SKM-1 (cell line): ENCODE measurements around the gene LRTM1.

Experiments
- DNase-seq: peaks from one replicate; lab custom pipeline; 2025; ENCODE audit not compliant: unreplicated experiment; lab: John Stamatoyannopoulos, UW

Gene LRTM1

DNA sequence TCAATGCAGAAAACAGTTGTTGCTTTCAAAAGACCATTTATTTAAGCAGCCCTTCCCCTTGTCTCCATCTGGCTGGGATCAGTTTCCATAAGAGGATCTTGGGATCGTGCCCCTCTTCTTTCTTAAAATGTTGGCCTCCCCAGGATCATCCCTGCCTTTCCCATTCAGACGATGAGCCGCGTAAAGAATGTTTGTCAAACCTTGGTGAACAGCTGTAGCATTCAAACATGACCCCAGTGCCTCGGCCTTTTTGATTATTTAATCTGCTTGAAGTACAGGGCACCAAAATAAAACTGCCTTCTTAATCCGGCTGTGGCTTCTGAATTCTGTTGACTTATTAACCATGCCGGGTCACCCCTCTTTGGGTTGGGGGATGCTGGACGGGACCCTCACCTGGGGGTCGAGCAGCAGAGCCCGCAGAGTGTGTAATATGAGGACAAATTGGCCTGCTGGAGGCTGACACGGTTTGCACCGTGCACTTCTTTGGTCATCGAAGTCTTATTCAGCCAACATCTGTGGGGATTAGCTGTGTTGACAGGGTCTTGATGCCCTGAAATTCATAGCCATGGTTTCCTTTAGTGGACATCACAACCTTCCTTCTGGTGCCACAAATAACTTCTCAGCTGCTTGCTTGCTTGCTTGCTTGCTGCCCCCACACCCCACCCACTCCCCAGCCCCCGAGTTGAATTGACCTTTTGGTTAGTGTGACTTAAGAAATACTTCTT, at the start of gene LRTM1:
TSS of gene LRTM1 (minus strand) at position 14 of the 725 bp plus-strand sequence. CDS start 148 bp downstream, outside the sequence.
- no peak for DNase-seq

DNA sequence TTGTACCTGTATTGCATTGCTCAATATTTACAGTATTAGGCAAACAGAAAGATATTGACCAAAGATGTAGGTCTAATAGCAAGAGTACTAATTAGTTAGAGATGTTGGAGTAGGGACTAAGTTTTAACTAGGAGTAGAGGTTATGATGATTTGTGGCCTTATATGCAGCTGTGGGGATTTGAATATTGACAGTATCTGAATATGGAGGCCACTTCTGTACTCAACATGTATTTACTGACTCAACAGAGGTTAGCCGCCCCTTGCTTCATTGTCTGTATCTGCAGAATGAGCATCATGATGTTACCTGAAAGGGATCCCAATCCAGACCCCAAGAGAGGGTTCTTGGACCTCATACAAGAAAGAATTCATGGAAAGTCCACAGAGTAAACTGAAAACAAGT, 49.6 kb upstream of the LRTM1 start:
- no peak for DNase-seq

DNA sequence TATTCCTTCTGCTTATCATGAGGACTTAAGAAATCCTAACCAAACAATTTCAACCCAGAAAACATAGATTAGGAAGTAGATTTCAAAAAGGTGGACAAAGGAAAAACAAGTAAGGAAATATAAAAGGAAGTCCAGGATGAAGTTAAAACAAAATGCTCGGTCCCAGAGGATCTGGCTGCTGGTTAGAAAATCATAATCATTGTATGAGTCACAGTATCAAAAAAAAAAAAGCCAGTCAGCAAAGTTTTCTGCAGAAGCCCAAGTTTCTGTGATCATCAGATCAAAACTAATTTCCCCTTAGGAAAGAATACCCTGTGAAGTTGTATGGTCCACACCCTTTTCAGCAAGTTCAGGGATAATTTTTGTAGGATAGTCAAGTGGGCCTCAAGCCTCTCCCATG, 43.0 kb upstream of the LRTM1 start:
- DNase-seq = no peak

DNA sequence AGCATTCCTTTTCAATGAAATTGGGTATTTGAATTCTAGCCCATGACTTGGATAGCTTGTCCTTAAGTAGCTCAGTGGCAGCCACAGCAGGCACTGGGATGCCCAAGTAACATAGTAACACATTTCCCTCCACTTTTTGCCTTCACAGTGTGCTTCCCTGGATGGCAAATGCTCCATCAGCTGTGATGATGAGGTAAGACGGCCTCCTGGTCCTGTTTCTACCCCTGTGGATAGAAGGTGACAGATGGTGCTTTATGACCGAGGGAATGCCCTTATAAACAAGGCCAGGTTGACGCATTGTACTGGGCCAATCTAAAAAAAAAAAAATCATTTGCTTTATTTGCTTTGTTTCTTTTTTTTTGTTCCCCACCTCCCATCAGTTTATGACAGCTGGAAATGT, 41.8 kb upstream of the LRTM1 start:
- no peak for DNase-seq

DNA sequence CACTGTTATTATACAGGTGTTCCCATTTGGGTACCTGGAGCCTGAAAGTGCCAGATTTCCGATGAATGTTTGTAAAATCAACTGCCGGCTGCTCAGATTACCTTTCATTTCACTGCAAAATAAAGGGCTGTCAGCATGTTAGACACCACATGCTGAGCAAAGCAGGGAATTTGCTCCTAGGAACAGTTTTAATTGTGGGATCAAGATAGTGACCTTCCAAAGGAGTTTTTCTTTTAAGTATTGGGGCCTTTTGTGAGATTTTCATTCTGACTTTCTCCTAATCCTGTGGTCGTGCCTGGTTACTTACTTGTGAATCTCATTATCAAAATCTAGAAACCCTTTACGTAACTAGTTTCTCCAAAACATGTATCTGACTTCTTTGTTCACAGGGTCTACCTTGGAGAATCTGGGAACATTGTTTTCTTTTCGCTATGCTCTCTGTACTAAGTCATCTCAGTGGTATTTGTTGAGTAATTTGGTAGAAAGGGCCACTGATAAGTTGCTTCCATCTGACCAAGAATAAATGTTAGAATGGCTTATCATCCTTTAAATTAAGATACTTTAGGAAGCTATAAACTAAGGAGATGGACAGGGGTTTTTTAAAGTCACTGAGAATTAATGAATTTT, 40.8 kb upstream of the LRTM1 start:
- DNase-seq = no peak

DNA sequence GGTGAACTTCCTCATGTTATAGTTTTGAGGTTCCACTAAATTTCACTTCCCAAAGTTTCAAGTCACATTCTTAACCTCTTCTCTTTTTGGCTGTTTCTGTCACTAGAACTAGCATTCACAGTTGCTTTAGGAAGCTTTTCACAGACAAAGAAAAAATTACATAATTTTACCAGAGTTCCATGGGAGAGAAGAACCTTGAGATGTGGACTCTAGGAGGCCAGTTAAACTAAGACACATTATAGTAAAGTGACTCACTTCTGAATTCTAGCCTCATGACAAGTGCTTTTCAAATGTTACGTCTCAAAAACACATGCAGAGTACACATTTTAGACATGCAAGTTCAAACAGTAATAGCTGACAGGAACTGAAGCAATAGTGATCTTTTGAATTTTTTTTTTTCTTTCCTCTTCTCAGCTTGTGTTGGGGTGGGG, 39.9 kb upstream of the LRTM1 start:
- DNase-seq = peak; percentile 93

DNA sequence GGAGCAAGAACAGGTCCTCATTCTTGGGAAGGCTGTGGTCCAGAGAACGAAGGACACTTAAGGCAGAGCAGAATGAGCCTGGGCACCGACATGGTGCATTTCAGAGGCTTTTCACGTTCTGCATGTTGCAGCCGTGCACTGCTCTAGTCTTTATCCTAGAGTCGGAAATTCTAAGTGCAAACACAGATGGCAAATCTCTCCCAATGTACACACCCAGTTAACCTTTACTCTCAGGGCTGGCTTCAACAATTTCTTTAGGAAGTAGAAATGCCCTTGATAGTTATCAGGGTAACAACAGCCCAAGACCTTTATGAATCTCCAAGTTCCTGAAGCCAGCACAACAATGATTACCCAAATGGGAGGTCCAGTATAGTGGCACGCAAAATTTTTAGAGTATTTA, 39.1 kb upstream of the LRTM1 start:
- no peak for DNase-seq

DNA sequence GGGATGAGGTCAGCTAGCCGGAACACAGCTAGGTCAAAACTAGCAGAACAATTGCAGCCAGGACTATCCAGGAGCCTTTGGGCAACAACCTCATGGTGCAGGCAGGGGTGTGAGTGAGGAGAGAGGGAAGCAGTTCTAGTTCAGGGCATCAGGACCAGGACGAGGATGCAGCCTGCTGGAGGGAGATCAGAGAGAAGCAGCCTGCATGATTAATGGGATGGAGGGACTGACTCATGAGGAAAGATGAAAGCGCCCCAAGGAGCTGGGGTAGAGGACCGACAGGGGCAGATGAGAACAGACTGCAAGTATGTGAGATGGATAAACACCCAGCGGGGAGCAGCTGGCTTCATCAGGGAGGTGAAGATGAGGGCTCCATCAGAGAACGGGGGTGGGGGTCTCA, 37.9 kb upstream of the LRTM1 start:
- DNase-seq = no peak

DNA sequence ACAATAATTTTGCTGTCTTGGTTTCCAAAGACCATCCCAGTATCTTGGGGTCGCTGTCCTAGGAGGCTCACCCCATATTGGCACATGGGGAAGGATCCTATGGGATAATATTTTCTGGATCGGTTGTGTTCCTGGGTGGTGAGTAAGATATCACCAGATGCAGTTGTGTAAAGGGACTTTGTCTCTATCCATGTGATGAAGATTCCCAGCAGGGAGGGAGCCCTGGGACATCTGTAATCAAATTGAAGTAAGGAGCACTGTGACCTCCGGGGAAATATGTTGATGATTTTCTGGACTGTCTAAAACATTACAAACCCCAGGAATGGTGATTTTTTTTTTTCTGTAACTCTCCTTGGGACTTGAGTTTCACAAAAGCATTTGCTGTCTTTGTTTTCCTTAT, 36.2 kb upstream of the LRTM1 start:
- no peak for DNase-seq

DNA sequence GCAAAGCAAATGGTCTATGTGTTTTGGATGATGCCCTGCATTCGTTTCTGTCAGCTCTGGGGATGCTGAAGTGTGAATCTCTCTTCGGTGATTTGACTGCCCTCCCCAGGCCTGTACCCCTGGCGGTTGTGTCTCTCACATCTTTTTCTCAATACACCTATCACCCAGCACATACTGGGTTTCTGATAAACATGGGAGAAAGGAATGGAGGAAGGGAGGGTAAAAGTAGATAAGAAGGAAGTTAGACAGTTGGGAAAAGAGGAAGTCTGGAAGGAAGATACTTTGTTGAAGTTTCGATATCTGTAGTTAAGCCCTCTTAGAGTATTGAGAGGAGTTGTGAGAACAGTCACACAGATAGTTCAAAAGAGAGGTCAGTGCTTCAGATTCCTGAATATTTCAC, 35.8 kb upstream of the LRTM1 start:
- peak; percentile 63 for DNase-seq

DNA sequence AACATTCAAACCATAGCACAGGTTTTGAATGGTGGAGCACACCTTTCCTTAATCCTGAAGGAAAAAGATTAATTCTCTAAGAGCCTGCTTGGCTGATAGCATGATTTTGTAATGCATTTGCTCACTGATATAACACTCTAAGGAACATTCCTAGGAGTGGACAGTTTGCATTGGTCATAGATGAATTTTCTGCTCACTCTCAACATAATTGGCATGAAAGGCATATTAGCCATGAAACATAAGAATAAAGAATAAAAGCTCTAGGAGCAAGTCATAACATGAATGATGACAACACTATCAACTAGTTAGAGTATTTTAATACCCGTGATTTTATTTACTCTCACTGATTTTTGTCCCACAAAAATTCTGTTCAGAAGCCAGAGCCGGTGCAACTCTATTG, 34.3 kb upstream of the LRTM1 start:
- DNase-seq = no peak

DNA sequence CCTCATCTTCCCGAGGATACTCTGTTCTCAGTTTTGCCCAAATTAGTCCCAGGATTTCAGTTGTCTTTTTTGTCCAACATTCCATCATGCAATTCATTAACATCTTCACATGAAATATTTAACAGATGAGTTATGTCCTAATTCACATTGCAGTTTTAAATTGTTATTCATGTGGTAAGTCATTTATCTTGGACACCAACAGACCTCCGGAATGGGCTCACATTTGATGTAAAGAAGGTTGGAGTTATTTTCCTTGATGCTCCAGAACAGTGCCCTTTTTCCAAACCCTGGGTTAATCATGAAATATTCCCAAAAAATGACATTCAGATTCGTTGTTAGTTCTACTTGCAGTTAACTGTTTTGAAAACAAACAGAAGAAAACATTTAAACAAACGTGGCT, 32.8 kb upstream of the LRTM1 start:
- no peak for DNase-seq

DNA sequence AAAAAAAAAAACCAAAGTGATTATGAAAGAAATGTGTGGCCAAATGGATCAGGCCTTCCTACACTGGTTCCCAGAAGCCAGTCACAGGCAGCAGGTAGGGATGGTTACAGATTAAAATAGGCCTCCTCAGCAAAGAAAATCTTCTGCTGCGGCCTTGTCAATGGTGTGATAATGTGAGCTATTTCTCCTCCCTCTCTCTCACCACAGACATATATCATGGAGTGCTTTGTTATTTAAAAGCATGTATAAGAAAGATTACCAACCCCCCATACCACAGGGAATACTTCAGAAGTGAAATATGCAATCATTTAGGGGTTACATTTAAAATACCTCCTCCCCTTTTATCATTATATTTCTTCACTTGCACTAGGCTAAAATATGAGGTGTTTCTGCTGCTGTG, 32.2 kb upstream of the LRTM1 start:
- DNase-seq = no peak

DNA sequence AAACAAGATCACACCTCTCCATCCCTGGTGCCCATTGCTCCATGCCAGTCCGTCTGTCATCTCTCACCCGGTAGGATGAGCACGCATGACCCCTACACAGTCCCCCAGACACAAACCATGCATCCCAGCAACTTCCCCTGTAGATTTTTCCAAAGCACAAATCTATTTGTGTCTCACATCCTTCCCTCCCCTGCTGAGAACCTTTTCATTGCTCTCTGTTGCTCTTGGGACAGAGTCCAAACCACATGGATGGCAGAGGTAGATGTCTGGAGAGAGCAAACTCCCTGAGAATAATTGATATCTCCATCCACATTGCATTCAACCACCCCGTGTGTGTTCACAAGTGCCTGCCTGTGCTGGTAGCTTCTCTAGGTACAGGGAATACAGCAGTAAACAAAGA, 29.9 kb upstream of the LRTM1 start:
- DNase-seq = no peak

DNA sequence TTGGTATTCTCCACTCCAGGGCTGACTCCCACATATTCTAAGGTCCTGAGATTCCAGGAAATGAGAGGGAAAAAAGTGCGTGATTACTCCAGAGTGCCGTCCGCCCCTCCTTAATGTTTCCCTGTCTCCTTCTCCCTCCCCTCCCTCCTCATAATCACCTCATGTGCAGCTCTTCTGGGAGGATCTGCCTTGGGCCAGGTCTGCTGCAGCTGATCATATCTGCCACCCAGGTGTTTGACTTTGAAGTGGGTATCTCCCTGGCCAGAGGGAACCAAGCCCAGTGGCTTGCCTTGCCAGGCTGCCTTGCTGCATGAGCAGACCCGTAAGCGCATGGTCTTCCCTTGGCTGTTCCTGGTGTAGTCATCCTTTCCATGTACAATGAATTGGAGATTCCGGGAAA, 28.1 kb upstream of the LRTM1 start:
- no peak for DNase-seq

DNA sequence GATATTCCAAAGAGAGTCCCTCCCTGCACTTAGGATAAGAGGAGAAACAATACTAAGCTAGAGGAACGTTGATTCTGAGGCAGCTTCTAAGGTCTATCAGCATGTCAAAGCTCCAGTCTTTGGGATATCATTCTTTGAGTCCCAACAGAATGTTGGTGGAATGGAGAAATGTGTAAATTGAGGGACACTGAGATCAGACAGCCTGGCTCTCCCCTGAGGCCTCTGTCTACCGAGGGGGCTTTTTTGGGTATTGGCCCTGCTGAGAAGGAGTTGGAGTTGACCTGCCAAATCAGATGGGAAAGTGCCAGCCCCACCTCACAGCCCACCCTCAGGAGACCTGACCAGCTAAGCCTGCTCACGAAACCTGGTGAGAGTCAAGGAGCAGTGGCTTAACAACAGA, 27.6 kb upstream of the LRTM1 start:
- DNase-seq = no peak

DNA sequence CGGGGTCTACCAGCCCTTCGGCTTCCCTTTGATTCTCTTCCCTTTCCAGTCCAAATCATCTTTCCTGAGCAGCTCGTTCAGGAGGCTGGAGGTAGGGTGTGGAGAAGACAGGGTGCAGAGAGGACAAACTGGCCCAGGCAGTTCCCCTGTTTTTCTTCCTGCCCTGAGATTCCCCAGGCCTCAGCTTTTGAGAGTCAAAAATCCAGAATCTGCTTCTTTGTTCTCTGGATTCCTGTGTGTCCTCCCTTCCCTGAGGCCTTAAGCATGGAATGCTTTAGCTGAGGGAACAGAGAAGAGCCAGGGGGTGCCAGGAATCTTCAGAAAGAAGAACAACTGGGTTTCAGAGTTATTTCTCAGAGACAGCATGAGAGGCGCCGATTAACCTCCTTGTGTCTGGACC, 26.7 kb upstream of the LRTM1 start:
- no peak for DNase-seq

DNA sequence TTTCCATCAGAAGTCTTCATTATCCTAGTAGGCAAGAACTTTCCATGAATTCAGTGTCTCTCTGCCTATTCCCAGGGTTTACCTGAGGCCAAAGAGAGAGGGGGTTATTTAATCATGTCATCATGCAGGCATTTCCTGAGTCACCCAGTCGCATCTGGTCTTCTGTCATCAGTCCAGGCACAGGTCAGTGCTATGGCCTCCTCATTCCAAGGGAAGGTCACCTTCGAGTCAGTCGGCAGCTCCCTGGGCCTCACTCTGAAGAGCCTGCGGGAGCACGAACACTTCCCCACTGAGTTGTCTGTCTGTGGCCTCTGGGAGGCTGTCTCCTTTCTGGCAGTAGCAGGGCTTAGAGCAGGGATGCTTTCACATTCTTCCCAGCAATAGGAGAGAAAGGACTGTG, 26.2 kb upstream of the LRTM1 start:
- no peak for DNase-seq

DNA sequence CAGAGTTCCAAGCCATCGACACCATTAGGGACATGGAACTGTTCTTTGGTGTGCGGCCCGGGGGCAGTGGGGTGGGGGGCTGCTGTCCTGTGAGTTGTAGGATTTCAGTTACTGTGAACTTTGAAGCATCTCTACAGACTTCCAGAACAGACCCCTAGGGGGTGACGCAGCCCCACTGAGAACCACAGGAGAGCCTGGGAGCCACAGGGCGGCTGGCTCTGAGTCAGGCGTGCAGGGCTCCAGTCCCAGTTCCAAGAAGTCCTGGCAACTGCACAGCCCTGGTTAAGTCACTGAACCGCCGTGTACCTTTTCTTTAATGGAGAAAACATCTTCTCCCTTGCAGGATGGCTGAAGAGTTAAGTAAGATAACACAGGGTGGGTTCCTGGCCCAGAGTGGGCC, 23.5 kb upstream of the LRTM1 start:
- DNase-seq = no peak

DNA sequence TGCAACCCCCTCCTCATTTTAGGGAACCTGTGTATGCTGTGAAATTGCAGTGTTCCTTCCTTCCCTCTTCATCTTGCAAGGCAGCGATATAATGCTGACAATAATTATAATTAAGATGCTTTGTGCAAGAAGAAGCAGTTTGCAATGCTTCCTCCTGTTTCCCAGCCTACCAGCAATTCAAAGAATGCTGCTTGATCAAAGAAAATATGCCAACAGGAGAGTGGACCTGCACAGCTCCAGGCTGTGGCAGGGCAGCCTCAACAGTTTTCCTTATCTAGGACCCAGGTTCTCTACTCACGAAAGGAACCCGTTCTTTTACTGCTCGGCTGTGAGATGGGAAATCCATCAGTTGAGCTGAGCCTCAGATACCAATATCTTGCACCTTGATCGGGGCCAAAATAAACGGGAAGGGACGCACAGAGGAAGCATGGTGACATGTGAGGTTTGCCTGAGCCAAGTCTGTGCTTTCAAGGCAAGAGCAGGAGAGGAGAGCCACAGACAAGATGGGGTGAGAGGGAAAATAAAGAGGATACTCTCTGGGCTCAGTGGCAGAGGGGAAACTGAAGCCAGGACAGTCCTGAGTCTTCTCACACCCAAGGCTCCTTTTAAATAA, 22.6 kb upstream of the LRTM1 start:
- no peak for DNase-seq

DNA sequence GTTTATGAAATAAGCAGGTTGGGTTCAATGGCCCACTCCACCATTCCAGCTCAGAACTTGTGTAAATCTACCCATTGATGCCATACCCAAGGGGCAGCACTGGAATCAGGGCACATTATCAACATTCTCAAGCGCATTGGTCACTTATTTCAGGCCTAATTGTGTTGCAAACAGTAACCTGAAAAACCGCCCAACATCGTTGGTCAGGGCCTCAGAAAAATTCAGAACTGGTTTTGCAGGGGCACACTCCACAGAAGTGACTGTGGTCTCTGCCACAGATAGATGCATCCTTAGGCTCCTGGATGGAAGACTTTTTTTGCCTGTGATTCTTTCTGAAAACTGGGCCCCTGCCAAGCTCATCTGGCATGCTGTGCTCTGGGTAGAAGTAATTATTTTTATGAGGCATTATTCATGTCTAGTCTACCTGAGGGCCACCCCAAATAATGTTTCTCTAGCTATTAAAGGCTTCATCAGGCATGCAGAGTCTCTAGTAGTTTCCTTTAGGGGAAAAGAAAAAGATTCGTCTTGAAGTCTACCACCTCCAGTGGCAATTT, 21.7 kb upstream of the LRTM1 start:
- no peak for DNase-seq

DNA sequence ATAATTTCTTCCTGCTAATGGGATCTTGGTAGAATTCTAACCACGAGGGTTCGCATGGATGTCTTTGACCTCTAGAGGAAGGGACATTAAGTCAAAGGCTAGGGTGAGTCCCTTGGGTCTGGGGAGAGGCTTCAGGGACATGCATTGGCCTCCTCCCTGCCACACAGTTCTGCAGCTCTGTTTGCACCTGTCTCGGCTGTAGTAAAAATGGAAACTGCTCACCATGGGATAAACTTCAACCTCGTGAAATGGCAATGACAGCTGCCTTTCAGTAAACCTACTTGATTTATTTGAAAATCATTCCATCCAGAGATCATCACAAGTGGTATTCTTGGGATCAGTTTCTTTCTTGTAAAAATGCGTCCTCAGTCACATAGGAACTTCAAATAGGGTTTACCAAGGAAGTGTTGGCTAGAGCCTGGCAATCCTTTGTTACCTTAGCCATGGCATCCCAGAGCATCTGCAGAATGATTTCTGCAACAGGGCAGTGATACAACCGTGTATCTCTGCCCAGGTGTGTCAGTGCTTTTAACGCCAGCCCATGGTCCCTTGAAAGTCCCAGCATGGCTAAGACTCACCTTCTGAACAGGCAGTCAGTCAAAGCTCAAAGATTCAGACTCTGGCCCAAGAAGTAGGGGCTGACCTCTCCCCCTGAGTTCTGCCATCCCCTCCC, 14.0 kb upstream of the LRTM1 start:
- DNase-seq = no peak
